ENCODE results near the gene WWC1. TPM values are rescaled to one million over a fixed set of nuclear protein-coding genes. Genes with fewer than 3 reads are reported as not detected.

The WWC1 gene
- total and polyA plus RNA-seq, 10 of the 15 experiments (the other 5 are each of a cell fraction or from before 2014, with no cell fraction given): 0.50 to 7.8 (median 2.5) TPM

DNA sequence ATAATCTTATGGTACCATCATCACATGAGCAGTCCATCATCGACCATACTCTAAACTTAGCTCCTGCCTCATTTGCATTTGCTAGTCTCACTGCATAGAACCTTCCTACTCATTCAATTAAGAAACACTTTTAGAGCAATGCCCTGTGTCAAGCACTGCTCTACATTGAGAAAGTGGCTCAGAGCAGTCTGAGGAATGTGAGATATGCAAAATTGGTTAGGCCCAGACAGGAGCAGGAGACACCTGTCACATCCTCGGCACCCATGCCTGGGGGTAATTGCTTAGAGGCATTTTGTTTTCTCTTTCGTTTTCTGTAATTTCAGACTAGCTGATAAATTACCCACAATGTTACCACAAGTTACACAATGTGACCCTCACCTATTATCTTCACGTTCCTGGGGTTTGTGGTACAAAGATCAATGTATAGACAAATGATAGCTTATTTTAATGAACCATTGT is 189.9 kb downstream of the WWC1 start (continued):
- TF ChIP-seq NFYA (IDR thresholded peaks at IDR 0.05; ENCODE audit: borderline replicate concordance, low read depth, low read length): no peak
- 0 out of 2 replicates have a peak, but pooled peaks have one; percentile 36 for TF ChIP-seq JUND (IDR thresholded peaks at IDR 0.05; ENCODE audit: low read depth, low read length)
- no peak for TF ChIP-seq RBBP5 (conservative IDR thresholded peaks at IDR 0.05)
- TF ChIP-seq NBN (IDR thresholded peaks at IDR 0.05): 0 out of 2 replicates have a peak, but pooled peaks have one; percentile 24
- peak; percentile 88 for TF ChIP-seq CUX1 (IDR thresholded peaks at IDR 0.05; ENCODE audit: insufficient replicate concordance, low read depth, low read length)
- no peak for TF ChIP-seq CBX5 (IDR thresholded peaks at IDR 0.05; ENCODE audit: low read depth)
- no peak for TF ChIP-seq NKRF (conservative IDR thresholded peaks at IDR 0.05)
- peak; percentile 50; the same call in 1 of the 2 replicates for TF ChIP-seq TBL1XR1 (IDR thresholded peaks at IDR 0.05; ENCODE audit: low read depth, low read length)
- no peak for TF ChIP-seq ASH2L (IDR thresholded peaks at IDR 0.05; ENCODE audit: borderline replicate concordance, low read depth)
- no peak for TF ChIP-seq NRF1 (conservative IDR thresholded peaks at IDR 0.05; ENCODE audit: low read depth, low read length)
- TF ChIP-seq PKNOX1 (IDR thresholded peaks at IDR 0.05): peak; percentile 90
- no peak for TF ChIP-seq YY1 (IDR thresholded peaks at IDR 0.05; ENCODE audit: low read depth, low read length)
- no peak for TF ChIP-seq REST (IDR thresholded peaks at IDR 0.05; ENCODE audit: low read depth, low read length)
- TF ChIP-seq NR2F1 (conservative IDR thresholded peaks at IDR 0.05): peak; percentile 85
- TF ChIP-seq MEF2B (IDR thresholded peaks at IDR 0.05; ENCODE audit: partially characterized antibody, poor library complexity, severe bottlenecking): peak; percentile 74
- TF ChIP-seq BACH1 (IDR thresholded peaks at IDR 0.05; ENCODE audit: borderline replicate concordance): no peak
- no peak for TF ChIP-seq ZBED1 (IDR thresholded peaks at IDR 0.05; ENCODE audit: borderline replicate concordance)
- no peak for TF ChIP-seq YBX1 (IDR thresholded peaks at IDR 0.05)
- TF ChIP-seq BCL11A (IDR thresholded peaks at IDR 0.05; ENCODE audit: low read depth, low read length): no peak
- no peak for TF ChIP-seq NR2C1 (IDR thresholded peaks at IDR 0.05)
- no peak for TF ChIP-seq FOS (IDR thresholded peaks at IDR 0.05; ENCODE audit: borderline replicate concordance, extremely low read depth, insufficient read length)
